Right cardiac atrium (tissue), 5 donors: ENCODE data around the gene STK38. TPM values are rescaled to one million over a fixed set of nuclear protein-coding genes. Genes with fewer than 3 reads are reported as not detected.

Experiments used
- ATAC-seq, 2 donors: fragments of 200-7000 bp; cut with Tn5 transposase; one replicate each; pipeline versions ENCODE4 v1.8.0 to v1.9.1; 2020; ENCODE audit warnings: moderate library complexity in 2 of 2, mild to moderate bottlenecking in 1 of 2
- DNase-seq, 3 donors: peaks; one replicate each; pipeline ENCODE4 v3.0.0-alpha.2; 2020
- H3K27ac ChIP-seq: one replicate; pipeline ENCODE4 v1.5.1; 2013; ENCODE audit warnings: mild to moderate bottlenecking, low read length, control low read depth, moderate library complexity
- H3K27me3 ChIP-seq: one replicate; pipeline ENCODE4 v1.6.1; 2013; ENCODE audit not compliant: control insufficient read depth, insufficient read depth
- H3K4me1 ChIP-seq: one replicate; pipeline ENCODE4 v1.6.1; 2013; ENCODE audit warnings: low read length; ENCODE audit not compliant: control insufficient read depth, insufficient read depth
- H3K4me3 ChIP-seq: one replicate; pipeline ENCODE4 v1.5.1; 2013; ENCODE audit warnings: low read length, control low read depth
- H3K9me3 ChIP-seq: one replicate; pipeline ENCODE4 v1.6.1; 2013; ENCODE audit warnings: low read length; ENCODE audit not compliant: control insufficient read depth
- WGBS: extraction: QIAGEN DNeasy Blood & Tissue Kit; methylation state at CpG from one replicate; pipeline ENCODE4 v1.1.7; 2013; 5-methylcytosine and 5-hydroxymethylcytosine counted together
- intact Hi-C, 4 donors: fragments of 100-400 bp; cut with DNase I; formaldehyde crosslinking; loops; one replicate each; pipeline versions ENCODE4 v1.11.0 to v1.14.0; 2022 to 2023
- polyA plus RNA-seq: library from polyadenylated mRNA; stranded (reverse); fragments of 200-250 nt; gene quantifications from one replicate; pipeline ENCODE4 v1.2.3, GENCODE V29; 2013
- total RNA-seq, 4 donors: library from RNA; stranded (reverse); fragmentation: NEBNext Ultra II Directional; extraction: Animal tissue kit (Norgen Biotek cat#: 25700); gene quantifications; one replicate each; pipeline ENCODE4 v1.2.1, GENCODE V29; 2021
- donor health status: healthy with polysubstance abuse.
- donor health status: DM: no; HTN: yes; CAD: no.
- donor health status: DM: no; HTN: no; CAD: no.
- donor health status: DM: no; HTN: yes; CAD: no; lungs with severe emphysema.
- donor health status: DM: yes; HTN: yes; CAD: no.

The STK38 gene
- total and polyA plus RNA-seq, 5 donors = 12.2 to 23.7 (median 22.3) TPM

GRCh38 chr6:36504181-36504580 lies 43.1 kb downstream of the STK38 start:
- H3K4me1 ChIP-seq = no peaks in the 10 kb centered on the region
- 90% methylated on average over 3 of the region's 3 CpGs for WGBS
- H3K9me3 ChIP-seq = no peaks in the 10 kb centered on the region
- ATAC-seq (no peak), DNase-seq (no peak)
- intact Hi-C loops = no loop called here
- no peaks in the 10 kb centered on the region for H3K27me3 ChIP-seq
- H3K4me3 ChIP-seq = no peak overlapping the region
- no peak overlapping the region for H3K27ac ChIP-seq

- H3K9me3 ChIP-seq = no peaks in the 10 kb centered on the region
- no peaks in the 10 kb centered on the region for H3K27me3 ChIP-seq
- intact Hi-C loops = no loop called here
- H3K27ac ChIP-seq = no peak overlapping the region
- WGBS = 96% methylated on average over 6 of the region's 6 CpGs
- DNase-seq = no peak
- H3K4me1 ChIP-seq = no peaks in the 10 kb centered on the region
- H3K4me3 ChIP-seq = no peak overlapping the region
- ATAC-seq = no peak
Measured at GRCh38 chr6:36501686-36502085, 45.6 kb downstream of the STK38 start.

- intact Hi-C loops = no loop called here
- 94% methylated on average over 4 of the region's 4 CpGs for WGBS
- DNase-seq = no peak
- Histone ChIP-seq H3K27me3 (no peaks in the 10 kb centered on the region), H3K9me3 (no peaks in the 10 kb centered on the region), H3K4me3 (no peak overlapping the region), H3K4me1 (no peaks in the 10 kb centered on the region), H3K27ac (no peak overlapping the region)
- ATAC-seq = no peak
Measured at GRCh38 chr6:36499918-36500317, 47.4 kb downstream of the STK38 start.

- ATAC-seq (no peak), DNase-seq (no peak)
- Histone ChIP-seq H3K4me3 (no peak overlapping the region), H3K27me3 (no peaks in the 10 kb centered on the region), H3K27ac (no peak overlapping the region), H3K4me1 (no peaks in the 10 kb centered on the region), H3K9me3 (no peaks in the 10 kb centered on the region)
- WGBS = 91% methylated on average over 5 of the region's 5 CpGs
- intact Hi-C loops = no loop called here
Measured at GRCh38 chr6:36495086-36495485, 52.2 kb downstream of the STK38 start.

- H3K27me3 ChIP-seq = no peaks in the 10 kb centered on the region
- no peak overlapping the region for H3K4me3 ChIP-seq
- no peaks in the 10 kb centered on the region for H3K9me3 ChIP-seq
- DNase-seq (no peak), ATAC-seq (peak in 1 of 2 donors; percentile 40)
- 80% methylated on average over 2 of the region's 2 CpGs for WGBS
- intact Hi-C loops = no loop called here
- no peaks in the 10 kb centered on the region for H3K4me1 ChIP-seq
- H3K27ac ChIP-seq = no peak overlapping the region
Measured at GRCh38 chr6:36493859-36494258, 53.4 kb downstream of the STK38 start.

- no peak for DNase-seq
- Histone ChIP-seq H3K27ac (no peak overlapping the region), H3K9me3 (no peaks in the 10 kb centered on the region), H3K27me3 (no peaks in the 10 kb centered on the region), H3K4me1 (no peaks in the 10 kb centered on the region), H3K4me3 (no peak overlapping the region)
- ATAC-seq = no peak
- intact Hi-C loops = no loop called here
- 86% methylated on average over 6 of the region's 6 CpGs for WGBS
Measured at GRCh38 chr6:36493319-36493718, 54.0 kb downstream of the STK38 start.

- no peak for ATAC-seq
- WGBS = 86% methylated on average over 1 of the region's 1 CpG
Measured at GRCh38 chr6:36492621-36493020, 54.7 kb downstream of the STK38 start.

GRCh38 chr6:36492092-36492491 lies 55.2 kb downstream of the STK38 start:
- H3K27ac ChIP-seq = no peak overlapping the region
- no peaks in the 10 kb centered on the region for H3K27me3 ChIP-seq
- ATAC-seq (no peak), DNase-seq (no peak)
- no peaks in the 10 kb centered on the region for H3K4me1 ChIP-seq
- H3K4me3 ChIP-seq = no peak overlapping the region
- H3K9me3 ChIP-seq = no peaks in the 10 kb centered on the region
- intact Hi-C loops = no loop called here
- WGBS = 71% methylated on average over 4 of the region's 4 CpGs

More at GRCh38 chr6:36492621-36493020, 54.7 kb downstream of the STK38 start:
- Histone ChIP-seq H3K27ac (no peak overlapping the region), H3K9me3 (no peaks in the 10 kb centered on the region), H3K4me1 (no peaks in the 10 kb centered on the region), H3K4me3 (no peak overlapping the region), H3K27me3 (no peaks in the 10 kb centered on the region)
- DNase-seq = no peak
- intact Hi-C loops = no loop called here

- no peaks in the 10 kb centered on the region for H3K27me3 ChIP-seq
- DNase-seq = no peak
- no peak overlapping the region for H3K27ac ChIP-seq
- no peaks in the 10 kb centered on the region for H3K4me1 ChIP-seq
- intact Hi-C loops = no loop called here
- H3K9me3 ChIP-seq = no peaks in the 10 kb centered on the region
- H3K4me3 ChIP-seq = no peak overlapping the region
- WGBS = 88% methylated on average over 7 of the region's 7 CpGs
- ATAC-seq = no peak
Measured at GRCh38 chr6:36491378-36491965, 55.8 kb downstream of the STK38 start.

GRCh38 chr6:36489426-36489825 lies 57.9 kb downstream of the STK38 start:
- DNase-seq = no peak
- WGBS = 88% methylated on average over 4 of the region's 4 CpGs
- Histone ChIP-seq H3K9me3 (no peaks in the 10 kb centered on the region), H3K27ac (no peak overlapping the region), H3K4me3 (no peak overlapping the region), H3K27me3 (no peaks in the 10 kb centered on the region), H3K4me1 (no peaks in the 10 kb centered on the region)
- no peak for ATAC-seq
- intact Hi-C loops = no loop called here

- ATAC-seq (peak in 1 of 2 donors; percentile 47), DNase-seq (no peak)
- H3K4me3 ChIP-seq = no peak overlapping the region
- H3K9me3 ChIP-seq = no peaks in the 10 kb centered on the region
- H3K4me1 ChIP-seq = no peaks in the 10 kb centered on the region
- no peaks in the 10 kb centered on the region for H3K27me3 ChIP-seq
- peak overlapping the region; percentile 37 for H3K27ac ChIP-seq
- intact Hi-C loops = no loop called here
Measured at GRCh38 chr6:36488221-36488620, 59.1 kb downstream of the STK38 start.

- ATAC-seq (no peak), DNase-seq (no peak)
- Histone ChIP-seq H3K4me3 (no peak overlapping the region), H3K27me3 (no peaks in the 10 kb centered on the region), H3K27ac (no peak overlapping the region), H3K9me3 (no peaks in the 10 kb centered on the region), H3K4me1 (no peaks in the 10 kb centered on the region)
- intact Hi-C loops = no loop called here
- WGBS = 96% methylated on average over 1 of the region's 1 CpG
Measured at GRCh38 chr6:36487698-36488097, 59.6 kb downstream of the STK38 start.
